T-cell (primary cell): ENCODE results near the gene FAM151A. TPM values are rescaled to one million over a fixed set of nuclear protein-coding genes. Genes with fewer than 3 reads are reported as not detected.

Experiments used
- ATAC-seq, 4 experiments: fragments of 200-7000 bp in 3 of 4; fragments of 150-1000 bp in 1 of 4; cut with Tn5 transposase; replicated peaks in 1 of 4; 1 replicate in 3 of 4; 2 replicates in 1 of 4; pipeline ENCODE4 v1.10.0; 2021; ENCODE audit warnings: moderate library complexity in 3 of 4, mild to moderate bottlenecking in 2 of 4, moderate number of reproducible peaks in 1 of 4
- CTCF ChIA-PET, 2 donors: fragments of 300-600 bp; sonication (Branson Sonifier 250); formaldehyde crosslinking; loops; one replicate each; lab custom pipeline; 2022; ENCODE audit warnings: antibody characterized with exemption in 2 of 2; lab: Charles Lee
- POLR2A ChIA-PET, 2 donors: fragments of 300-600 bp; sonication (Branson Sonifier 250); formaldehyde crosslinking; loops; one replicate each; lab custom pipeline; 2022; ENCODE audit warnings: antibody characterized with exemption in 2 of 2; lab: Charles Lee
- DNase-seq, 35 experiments: peaks; one replicate each; pipeline versions ENCODE4 v3.0.0 to v3.0.0-alpha.2; 2013 to 2023
- H3K27ac ChIP-seq: one replicate; pipeline ENCODE4 v1.5.1; 2013; ENCODE audit warnings: low read length
- H3K27me3 ChIP-seq, 2 experiments: replicated peaks in 1 of 2; 1 replicate in 1 of 2; 2 replicates in 1 of 2; pipeline versions ENCODE4 v1.6.1 to v1.7.0; 2013; ENCODE audit warnings: low read length in 1 of 2, mixed read lengths in 1 of 2; ENCODE audit not compliant: control insufficient read depth in 2 of 2, insufficient read depth in 2 of 2; ENCODE audit errors: extremely low read depth in 1 of 2
- H3K36me3 ChIP-seq, 2 donors: 1 replicate in 1 of 2; 2 replicates in 1 of 2; pipeline versions ENCODE4 v1.6.1 to v1.7.0; 2013; ENCODE audit warnings: low read length in 1 of 2; ENCODE audit not compliant: control insufficient read depth in 2 of 2, insufficient read depth in 1 of 2; ENCODE audit errors: extremely low read depth in 1 of 2
- H3K4me1 ChIP-seq, 2 experiments: 1 replicate in 1 of 2; 2 replicates in 1 of 2; pipeline versions ENCODE4 v1.6.1 to v1.7.0; 2013; ENCODE audit warnings: low read length in 2 of 2, mixed read lengths in 1 of 2; ENCODE audit not compliant: insufficient read depth in 2 of 2, control insufficient read depth in 1 of 2; ENCODE audit errors: extremely low read depth in 1 of 2
- H3K4me3 ChIP-seq, 2 donors: 1 replicate in 1 of 2; 2 replicates in 1 of 2; pipeline versions ENCODE4 v1.5.1 to v1.7.0; 2013; ENCODE audit warnings: mild to moderate bottlenecking in 2 of 2, low read length in 1 of 2, moderate library complexity in 1 of 2; ENCODE audit not compliant: control insufficient read depth in 1 of 2; ENCODE audit errors: extremely low read depth in 1 of 2
- H3K9me3 ChIP-seq: 2 replicates; pipeline ENCODE4 v1.7.0; 2013
- H3K27ac Mint-ChIP-seq, 2 donors: one replicate each; pipeline ENCODE4 v1.8.0; 2020 to 2021; ENCODE audit warnings: mild to moderate bottlenecking in 2 of 2, mixed read lengths in 2 of 2
- H3K27me3 Mint-ChIP-seq, 2 donors: one replicate each; pipeline ENCODE4 v1.8.0; 2021 to 2022; ENCODE audit warnings: mixed read lengths in 2 of 2
- H3K36me3 Mint-ChIP-seq: one replicate; pipeline ENCODE4 v1.8.0; 2021; ENCODE audit warnings: mixed read lengths
- H3K4me1 Mint-ChIP-seq, 3 donors: one replicate each; pipeline ENCODE4 v1.8.0; 2020 to 2022; ENCODE audit warnings: mixed read lengths in 3 of 3, mild to moderate bottlenecking in 1 of 3
- H3K4me3 Mint-ChIP-seq, 3 donors: one replicate each; pipeline ENCODE4 v1.8.0; 2020 to 2022; ENCODE audit warnings: mild to moderate bottlenecking in 3 of 3, mixed read lengths in 3 of 3, moderate library complexity in 3 of 3
- H3K9me3 Mint-ChIP-seq, 3 donors: one replicate each; pipeline ENCODE4 v1.8.0; 2020 to 2022; ENCODE audit warnings: mixed read lengths in 3 of 3
- WGBS: methylation state at CpG from one replicate; pipeline ENCODE4 v1.1.5; 2013; ENCODE audit warnings: missing lambda C conversion rate; ENCODE audit not compliant: insufficient coverage; 5-methylcytosine and 5-hydroxymethylcytosine counted together
- total RNA-seq, 35 experiments: library from RNA in 6 of 35; stranded (reverse) in 6 of 35; fragments of 120-200 nt in 1 of 35; gene quantifications; one replicate each; pipeline versions ENCODE4 v1.2.1 to v1.2.4 and lab custom pipeline; 2013 to 2026

FAM151A gene
- total RNA-seq, 5 donors from 2014 or later (not counting 1 experiment from before 2014, with no cell fraction given), result not detected

GRCh38 chr1:54575605-54576290 is 47.6 kb downstream of the FAM151A start:
- CTCF ChIA-PET, result interaction anchor here in 1 of 2 donors (0.6 kb wide), 1 partner anchor 98 kb away, joined by 5 read pairs; no protein-coding TSS in a partner anchor
- no peaks in the 10 kb centered on the region for H3K27me3 Mint-ChIP-seq

GRCh38 chr1:54575161-54575560 is 48.2 kb downstream of the FAM151A start:
- no peaks in the 10 kb centered on the region for H3K36me3 ChIP-seq
- no peak overlapping the region for H3K4me3 ChIP-seq
- WGBS, result 91% methylated on average over 1 of the region's 3 CpGs
- Mint-ChIP-seq H3K27ac (no peak overlapping the region), H3K4me3 (no peak overlapping the region), H3K4me1 (peaks cover 0 to 1% (median 0%) of the 10 kb centered on the region in 3 donors), H3K36me3 (no peaks in the 10 kb centered on the region), H3K9me3 (no peaks in the 10 kb centered on the region), H3K27me3 (no peaks in the 10 kb centered on the region)
- DNase-seq, result no peak
- H3K4me1 ChIP-seq, result no peaks in the 10 kb centered on the region
- POLR2A ChIA-PET, result no interaction called here
- H3K27me3 ChIP-seq, result peaks cover 0 to 8% of the 10 kb centered on the region in 2 experiments
- CTCF ChIA-PET, result no interaction called here
- no peak for ATAC-seq
- no peaks in the 10 kb centered on the region for H3K9me3 ChIP-seq
- no peak overlapping the region for H3K27ac ChIP-seq

More at GRCh38 chr1:54575605-54576290, 47.6 kb downstream of the FAM151A start:
- H3K4me1 Mint-ChIP-seq, result peaks cover 0 to 1% (median 0%) of the 10 kb centered on the region in 3 donors
- Histone ChIP-seq H3K4me1 (no peaks in the 10 kb centered on the region), H3K27ac (no peak overlapping the region), H3K27me3 (peaks cover 0 to 8% of the 10 kb centered on the region in 2 experiments), H3K9me3 (no peaks in the 10 kb centered on the region), H3K36me3 (no peaks in the 10 kb centered on the region), H3K4me3 (no peak overlapping the region)
- H3K27ac Mint-ChIP-seq, result no peak overlapping the region
- H3K9me3 Mint-ChIP-seq, result no peaks in the 10 kb centered on the region
- 92% methylated on average over 7 of the region's 8 CpGs for WGBS
- no peaks in the 10 kb centered on the region for H3K36me3 Mint-ChIP-seq
- DNase-seq (no peak), ATAC-seq (no peak)
- H3K4me3 Mint-ChIP-seq, result no peak overlapping the region
- POLR2A ChIA-PET, result no interaction called here

- WGBS, result 87% methylated on average over 5 of the region's 12 CpGs
- H3K4me3 Mint-ChIP-seq, result no peak overlapping the region
- ATAC-seq (no peak), DNase-seq (no peak)
- CTCF ChIA-PET, result no interaction called here
- H3K27me3 Mint-ChIP-seq, result no peaks in the 10 kb centered on the region
- H3K4me1 Mint-ChIP-seq, result peaks cover 0 to 1% (median 0%) of the 10 kb centered on the region in 3 donors
- H3K27ac Mint-ChIP-seq, result no peak overlapping the region
- Histone ChIP-seq H3K36me3 (no peaks in the 10 kb centered on the region), H3K27ac (no peak overlapping the region), H3K4me1 (no peaks in the 10 kb centered on the region), H3K4me3 (no peak overlapping the region), H3K9me3 (no peaks in the 10 kb centered on the region), H3K27me3 (peaks cover 0 to 8% of the 10 kb centered on the region in 2 experiments)
- POLR2A ChIA-PET, result no interaction called here
- H3K9me3 Mint-ChIP-seq, result no peaks in the 10 kb centered on the region
- H3K36me3 Mint-ChIP-seq, result no peaks in the 10 kb centered on the region
Measured at GRCh38 chr1:54574158-54574778, 49.1 kb downstream of the FAM151A start.

- DNase-seq (no peak), ATAC-seq (no peak)
- Mint-ChIP-seq H3K27ac (no peak overlapping the region), H3K4me3 (no peak overlapping the region), H3K9me3 (no peaks in the 10 kb centered on the region), H3K27me3 (no peaks in the 10 kb centered on the region), H3K36me3 (no peaks in the 10 kb centered on the region), H3K4me1 (peaks cover 0 to 1% (median 0%) of the 10 kb centered on the region in 3 donors)
- Histone ChIP-seq H3K27ac (no peak overlapping the region), H3K4me3 (no peak overlapping the region), H3K9me3 (no peaks in the 10 kb centered on the region), H3K36me3 (no peaks in the 10 kb centered on the region), H3K27me3 (peaks cover 0 to 6% of the 10 kb centered on the region in 2 experiments), H3K4me1 (no peaks in the 10 kb centered on the region)
- CTCF ChIA-PET, result no interaction called here
- WGBS, result 82% methylated on average over 3 of the region's 3 CpGs
- POLR2A ChIA-PET, result no interaction called here
Measured at GRCh38 chr1:54572542-54572850, 50.8 kb downstream of the FAM151A start.

GRCh38 chr1:54571803-54572541 is 51.4 kb downstream of the FAM151A start:
- Histone ChIP-seq H3K36me3 (no peaks in the 10 kb centered on the region), H3K4me1 (no peaks in the 10 kb centered on the region), H3K9me3 (no peaks in the 10 kb centered on the region), H3K27ac (no peak overlapping the region), H3K27me3 (peaks cover 0 to 6% of the 10 kb centered on the region in 2 experiments), H3K4me3 (no peak overlapping the region)
- CTCF ChIA-PET, result no interaction called here
- POLR2A ChIA-PET, result no interaction called here
- Mint-ChIP-seq H3K9me3 (no peaks in the 10 kb centered on the region), H3K36me3 (no peaks in the 10 kb centered on the region), H3K27me3 (no peaks in the 10 kb centered on the region), H3K27ac (no peak overlapping the region), H3K4me3 (no peak overlapping the region), H3K4me1 (peaks cover 0 to 1% (median 0%) of the 10 kb centered on the region in 3 donors)
- 75% methylated on average over 6 of the region's 8 CpGs for WGBS
- ATAC-seq, result no peak
- DNase-seq, result no peak

GRCh38 chr1:54571326-54571725 is 52.0 kb downstream of the FAM151A start:
- peaks cover 0 to 6% of the 10 kb centered on the region in 2 experiments for H3K27me3 ChIP-seq
- Mint-ChIP-seq H3K9me3 (no peaks in the 10 kb centered on the region), H3K27me3 (no peaks in the 10 kb centered on the region), H3K36me3 (no peaks in the 10 kb centered on the region), H3K27ac (no peak overlapping the region), H3K4me3 (no peak overlapping the region), H3K4me1 (peaks cover 0 to 1% (median 0%) of the 10 kb centered on the region in 3 donors)
- no peak overlapping the region for H3K4me3 ChIP-seq
- H3K36me3 ChIP-seq, result no peaks in the 10 kb centered on the region
- 100% methylated on average over 2 of the region's 3 CpGs for WGBS
- H3K9me3 ChIP-seq, result no peaks in the 10 kb centered on the region
- no peak for ATAC-seq
- CTCF ChIA-PET, result no interaction called here
- no peak overlapping the region for H3K27ac ChIP-seq
- POLR2A ChIA-PET, result no interaction called here
- DNase-seq, result no peak
- no peaks in the 10 kb centered on the region for H3K4me1 ChIP-seq
